Measurements from ENCODE around the gene ENTPD5. TPM values are rescaled to one million over a fixed set of nuclear protein-coding genes. Genes with fewer than 3 reads are reported as not detected.
A peak's percentile ranks its signal among the peaks of the same experiment; 100 is the strongest.

ENTPD5 gene, protein sequence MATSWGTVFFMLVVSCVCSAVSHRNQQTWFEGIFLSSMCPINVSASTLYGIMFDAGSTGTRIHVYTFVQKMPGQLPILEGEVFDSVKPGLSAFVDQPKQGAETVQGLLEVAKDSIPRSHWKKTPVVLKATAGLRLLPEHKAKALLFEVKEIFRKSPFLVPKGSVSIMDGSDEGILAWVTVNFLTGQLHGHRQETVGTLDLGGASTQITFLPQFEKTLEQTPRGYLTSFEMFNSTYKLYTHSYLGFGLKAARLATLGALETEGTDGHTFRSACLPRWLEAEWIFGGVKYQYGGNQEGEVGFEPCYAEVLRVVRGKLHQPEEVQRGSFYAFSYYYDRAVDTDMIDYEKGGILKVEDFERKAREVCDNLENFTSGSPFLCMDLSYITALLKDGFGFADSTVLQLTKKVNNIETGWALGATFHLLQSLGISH
- 1 to 10 TPM; 2.3 to 5.7 (median 5.0) TPM for polyA plus RNA-seq (ENCODE audit: low read depth in 6 of 6)

DNA sequence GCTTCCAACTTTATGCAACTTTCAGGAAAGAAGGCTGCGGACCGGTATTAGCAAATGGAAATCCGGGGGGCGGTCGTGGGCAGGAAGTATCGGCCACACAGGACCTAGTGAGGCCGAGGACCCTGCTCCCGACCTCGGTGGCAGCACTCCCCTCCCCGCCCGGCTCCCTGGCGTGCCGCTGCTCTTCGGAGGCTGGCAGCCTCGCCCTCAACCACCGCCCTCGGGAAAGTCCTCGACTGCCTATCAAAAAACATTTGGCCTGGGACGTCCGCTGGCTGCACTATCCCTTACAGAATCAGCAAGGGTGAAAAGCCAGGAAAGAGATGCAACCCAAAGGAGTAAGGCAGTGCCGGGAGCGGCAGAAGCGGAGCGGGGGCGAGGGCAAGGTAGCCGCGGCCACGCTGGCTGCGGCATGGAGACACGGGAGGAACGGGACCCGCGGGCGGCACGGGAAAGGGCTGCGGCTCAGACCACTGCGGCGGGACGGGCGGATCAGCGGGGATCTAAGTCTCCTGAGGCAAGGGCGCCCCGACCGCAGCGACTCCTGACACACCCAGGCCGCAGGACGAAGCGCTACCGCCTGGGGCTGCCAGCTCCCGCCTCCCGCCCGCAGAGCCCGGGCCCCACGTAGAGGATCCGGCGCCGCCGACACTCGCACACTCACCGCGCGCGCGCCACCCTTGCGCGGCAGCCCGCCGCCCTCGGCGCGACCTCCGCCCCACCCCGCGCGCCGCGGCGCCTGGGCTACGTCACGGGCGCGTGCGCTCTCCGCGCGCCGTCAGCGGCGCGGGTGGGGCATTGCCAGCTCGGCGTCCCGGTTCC is at the start of gene ENTPD5, which contains the start of gene BBOF1:
TSS of gene ENTPD5 (minus strand) at position 703 of the 822 bp plus-strand sequence. CDS start 31,186 bp downstream, outside the sequence.
TSS of gene BBOF1 (plus strand) at position 764 of the 822 bp plus-strand sequence. CDS start 130 bp downstream, outside the sequence.
- Mint-ChIP-seq H3K27me3 (no peaks in the 10 kb centered on the region), H3K36me3 (peaks cover 0 to under 1% of the 10 kb centered on the region in 2 donors), H3K4me3 (peak within 1 kb of the TSS; percentile 90 to 97 (median 94)), H3K9me3 (no peaks in the 10 kb centered on the region), H3K27ac (peak within 1 kb of the TSS; percentile 93 to 99 (median 98)), H3K4me1 (peaks cover 14 to 18% (median 14%) of the 10 kb centered on the region in 3 donors)
- ATAC-seq (ENCODE audit: low read depth in 2 of 2) (peak; percentile 94), DNase-seq (peak; percentile 89)

DNA sequence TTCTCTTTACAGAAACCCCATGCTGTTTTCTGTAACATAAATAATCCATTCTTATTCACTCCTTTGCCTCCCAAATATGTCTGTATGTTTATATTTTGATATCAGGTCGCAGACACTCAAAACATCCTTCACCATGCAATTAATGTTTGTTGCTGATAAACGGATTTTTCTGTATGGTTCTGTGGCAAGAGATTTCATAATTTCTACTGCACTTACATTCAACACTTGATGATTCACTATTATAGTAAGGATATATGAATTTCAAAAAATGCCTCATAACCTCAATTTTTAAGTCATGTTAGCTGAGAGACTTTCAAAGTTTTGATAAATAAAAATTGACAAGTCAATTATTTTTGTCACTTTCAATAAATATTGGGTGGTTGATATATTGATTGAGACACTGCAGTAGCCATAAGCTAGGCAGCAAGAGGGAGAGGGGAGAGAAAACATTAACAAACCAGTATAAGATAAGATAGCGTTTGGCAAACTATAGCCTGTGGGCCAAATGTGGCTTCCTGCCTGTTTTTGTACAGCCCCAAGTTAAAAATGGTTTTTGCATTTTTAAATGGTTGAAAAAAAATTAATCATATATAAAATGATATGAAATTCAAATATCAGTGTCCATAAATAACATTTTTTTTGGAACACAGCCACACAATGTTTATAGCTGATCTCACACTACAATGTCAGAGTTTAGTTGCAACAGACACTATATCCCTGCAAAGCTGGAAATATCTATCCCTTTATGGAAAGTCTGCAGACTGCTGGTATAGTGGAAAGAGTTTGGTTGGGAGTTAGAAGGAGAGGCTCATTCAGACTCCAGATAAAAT is 46.9 kb upstream of the ENTPD5 start:
- H3K4me1 Mint-ChIP-seq = no peaks in the 10 kb centered on the region
- no peak overlapping the region for H3K4me3 Mint-ChIP-seq
- DNase-seq (no peak), ATAC-seq (ENCODE audit: low read depth in 2 of 2) (no peak)
- no peaks in the 10 kb centered on the region for H3K27me3 Mint-ChIP-seq
- H3K27ac Mint-ChIP-seq = no peak overlapping the region
- H3K9me3 Mint-ChIP-seq = no peaks in the 10 kb centered on the region
- H3K36me3 Mint-ChIP-seq = peaks cover 2 to 22% of the 10 kb centered on the region in 2 donors

DNA sequence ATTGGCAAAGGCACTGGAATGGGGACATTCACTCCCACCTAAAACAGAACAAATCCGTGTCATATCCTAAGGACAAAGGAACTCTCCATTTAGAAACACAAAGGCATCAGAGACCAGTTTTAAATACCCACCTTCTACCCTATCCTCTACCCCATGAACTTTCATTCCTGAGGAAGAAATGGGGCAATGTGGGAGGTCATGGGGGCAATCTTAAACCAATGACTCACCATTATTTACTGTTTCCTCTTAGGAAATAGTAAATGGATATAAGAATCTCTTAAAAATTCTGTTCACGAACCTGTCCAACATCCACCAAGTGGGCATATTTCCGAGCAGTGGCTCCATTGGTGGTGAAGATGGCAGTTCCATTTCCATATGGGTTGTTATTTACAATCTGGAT is 45.8 kb upstream of the ENTPD5 start:
- ATAC-seq (ENCODE audit: low read depth in 2 of 2) = no peak
- Mint-ChIP-seq H3K9me3 (no peaks in the 10 kb centered on the region), H3K36me3 (peaks cover 8 to 30% of the 10 kb centered on the region in 2 donors), H3K4me3 (no peak overlapping the region), H3K27ac (no peak overlapping the region), H3K27me3 (no peaks in the 10 kb centered on the region), H3K4me1 (no peaks in the 10 kb centered on the region)
- no peak for DNase-seq

DNA sequence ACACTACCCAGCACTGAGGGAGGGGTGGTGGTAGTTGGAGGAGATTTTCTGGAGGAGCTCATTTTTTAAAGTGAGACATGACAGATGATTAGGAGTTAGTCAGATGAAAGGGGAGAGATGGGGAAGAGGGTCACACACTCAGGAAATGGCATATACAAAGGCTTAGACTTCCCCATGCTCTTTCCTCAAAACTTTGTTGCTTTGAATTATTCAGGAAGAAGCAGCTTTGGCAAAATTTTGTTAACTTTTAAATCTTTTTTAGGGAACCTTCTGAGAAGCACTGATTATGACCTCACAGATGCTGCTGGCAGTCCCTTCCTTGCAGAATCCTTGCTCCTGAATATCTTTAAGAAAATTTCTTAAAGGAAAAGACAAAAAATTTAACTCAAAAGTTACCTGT is 45.3 kb upstream of the ENTPD5 start:
- no peak for DNase-seq
- H3K4me3 Mint-ChIP-seq = no peak overlapping the region
- ATAC-seq (ENCODE audit: low read depth in 2 of 2) = no peak
- no peaks in the 10 kb centered on the region for H3K9me3 Mint-ChIP-seq
- H3K36me3 Mint-ChIP-seq = peaks cover 8 to 34% of the 10 kb centered on the region in 2 donors
- no peaks in the 10 kb centered on the region for H3K27me3 Mint-ChIP-seq
- no peaks in the 10 kb centered on the region for H3K4me1 Mint-ChIP-seq
- H3K27ac Mint-ChIP-seq = no peak overlapping the region

DNA sequence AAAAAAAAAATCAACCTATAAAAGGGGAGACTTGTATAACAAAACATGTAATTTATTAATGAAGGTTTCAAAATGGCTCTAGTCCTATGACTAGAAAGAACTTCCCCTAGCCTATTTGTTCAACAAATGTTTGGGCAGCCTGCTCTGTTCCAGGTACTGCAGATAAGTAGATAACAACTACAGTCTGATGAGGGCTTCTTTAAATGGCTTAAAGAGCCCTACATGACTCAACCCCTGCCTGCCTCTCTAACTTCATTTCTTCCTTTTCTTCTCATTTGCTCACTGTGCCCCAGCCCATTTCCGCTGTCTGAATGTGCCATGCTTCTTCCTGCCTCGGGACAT is 43.7 kb upstream of the ENTPD5 start:
- peak overlapping the region in 1 of 8 donors; percentile 35 for H3K4me3 Mint-ChIP-seq
- H3K4me1 Mint-ChIP-seq = no peaks in the 10 kb centered on the region
- H3K36me3 Mint-ChIP-seq = peaks cover 8 to 34% of the 10 kb centered on the region in 2 donors

DNA sequence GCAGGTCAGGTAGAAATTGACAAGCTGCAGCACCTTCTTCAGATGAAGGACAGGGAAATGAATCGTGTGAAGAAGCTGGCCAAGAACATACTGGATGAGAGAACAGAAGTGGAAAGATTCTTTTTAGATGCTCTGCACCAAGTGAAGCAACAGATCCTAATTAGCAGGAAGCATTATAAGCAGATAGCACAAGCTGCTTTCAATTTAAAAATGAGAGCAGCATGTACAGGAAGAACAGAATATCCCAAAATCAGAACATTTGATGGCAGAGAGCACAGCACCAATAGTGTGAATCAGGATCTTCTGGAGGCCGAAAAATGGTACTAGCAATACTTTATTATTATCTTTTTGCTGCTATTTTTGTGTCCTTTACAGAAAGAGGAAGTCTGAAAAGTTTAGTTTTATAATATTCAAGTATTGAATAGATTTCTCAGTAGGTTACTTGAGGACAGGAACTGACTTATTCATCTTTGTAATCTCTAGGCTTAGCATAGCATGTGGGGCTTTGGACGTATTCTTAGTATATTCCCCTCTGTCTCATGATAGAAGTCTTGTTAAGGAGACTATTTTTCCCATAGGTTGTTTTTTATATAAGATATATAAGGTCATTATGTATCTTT is 30.9 kb upstream of the ENTPD5 start:
- ATAC-seq (ENCODE audit: low read depth in 2 of 2) (peak; percentile 42 to 54), DNase-seq (no peak)
- Mint-ChIP-seq H3K27me3 (no peaks in the 10 kb centered on the region), H3K4me3 (peak overlapping the region in 1 of 8 donors; percentile 30), H3K27ac (peak overlapping the region in 1 of 6 donors; percentile 4), H3K36me3 (no peaks in the 10 kb centered on the region), H3K9me3 (no peaks in the 10 kb centered on the region), H3K4me1 (peaks cover 5 to 11% (median 10%) of the 10 kb centered on the region in 3 donors)

More for the DNA sequence above, 43.7 kb upstream of the ENTPD5 start:
- Mint-ChIP-seq H3K27ac (peak overlapping the region in 1 of 6 donors; percentile 28), H3K9me3 (no peaks in the 10 kb centered on the region), H3K27me3 (no peaks in the 10 kb centered on the region)
- no peak for DNase-seq
- no peak for ATAC-seq (ENCODE audit: low read depth in 2 of 2)

DNA sequence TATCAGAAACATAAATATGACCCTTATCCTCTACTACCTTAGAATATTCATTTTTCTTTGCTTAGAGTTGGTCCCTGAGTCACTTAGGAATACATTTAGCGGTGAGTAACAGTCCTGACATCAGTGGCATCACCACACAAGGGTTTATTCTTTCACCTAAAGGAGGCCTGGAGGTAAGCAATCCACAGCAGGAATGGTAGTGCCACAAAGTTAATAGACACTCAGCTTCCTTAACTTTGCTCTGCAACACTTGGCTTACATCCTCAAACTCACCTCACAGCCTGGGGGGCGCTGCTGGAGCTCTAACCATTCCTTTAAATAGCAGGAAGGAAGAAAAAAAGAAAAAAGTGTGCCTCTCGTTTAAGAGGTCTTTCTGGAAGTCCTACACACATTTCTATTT is 29.2 kb upstream of the ENTPD5 start:
- Mint-ChIP-seq H3K27ac (peak overlapping the region in 1 of 6 donors; percentile 11), H3K4me3 (peak overlapping the region in 1 of 8 donors; percentile 48), H3K4me1 (peaks cover 5 to 11% (median 10%) of the 10 kb centered on the region in 3 donors), H3K27me3 (no peaks in the 10 kb centered on the region), H3K36me3 (no peaks in the 10 kb centered on the region), H3K9me3 (no peaks in the 10 kb centered on the region)
- ATAC-seq (ENCODE audit: low read depth in 2 of 2) = no peak
- no peak for DNase-seq

DNA sequence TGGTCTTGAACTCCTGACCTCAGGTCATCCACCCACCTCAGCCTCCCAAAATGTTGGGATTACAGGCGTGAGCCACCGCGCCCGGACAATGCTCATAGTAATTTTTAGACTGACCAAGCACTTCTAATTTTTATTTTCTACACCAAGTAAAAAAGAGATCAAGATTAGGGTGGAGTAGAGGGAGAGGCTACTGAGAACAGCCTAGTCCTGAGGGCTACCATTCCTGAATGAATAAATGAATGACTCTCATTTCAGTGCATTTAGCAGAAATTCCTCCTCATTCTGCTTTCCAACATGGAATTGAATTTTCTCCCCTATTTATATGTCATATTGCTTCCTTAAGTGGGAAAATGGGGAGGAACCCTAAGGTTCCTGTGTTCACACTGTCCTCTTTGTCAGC is 26.4 kb upstream of the ENTPD5 start:
- H3K4me3 Mint-ChIP-seq = no peak overlapping the region
- H3K27ac Mint-ChIP-seq = no peak overlapping the region
- DNase-seq = no peak
- H3K9me3 Mint-ChIP-seq = no peaks in the 10 kb centered on the region
- no peak for ATAC-seq (ENCODE audit: low read depth in 2 of 2)
- H3K36me3 Mint-ChIP-seq = no peaks in the 10 kb centered on the region
- no peaks in the 10 kb centered on the region for H3K27me3 Mint-ChIP-seq
- peaks cover 5 to 11% (median 10%) of the 10 kb centered on the region in 3 donors for H3K4me1 Mint-ChIP-seq

DNA sequence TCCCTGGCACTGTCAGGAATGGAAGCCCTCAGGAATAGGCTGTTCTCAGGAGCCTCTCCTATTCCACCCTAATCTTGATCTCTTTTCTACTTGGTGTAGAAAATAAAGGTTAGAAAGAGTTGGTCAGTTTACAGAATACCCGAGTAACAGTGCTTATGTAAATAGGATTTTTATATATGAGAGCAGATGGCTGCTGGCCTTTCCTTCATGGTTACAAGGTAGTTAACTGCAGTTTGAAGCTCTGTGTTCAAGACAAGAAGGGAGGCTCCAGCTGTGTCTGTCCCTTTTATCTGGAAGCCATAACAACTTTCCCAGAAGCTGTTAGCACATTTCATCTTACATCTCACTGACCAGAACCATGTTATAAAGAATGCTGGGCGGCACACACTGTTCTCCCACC is 23.2 kb upstream of the ENTPD5 start:
- no peak overlapping the region for H3K4me3 Mint-ChIP-seq
- no peaks in the 10 kb centered on the region for H3K9me3 Mint-ChIP-seq
- no peak for DNase-seq
- H3K27me3 Mint-ChIP-seq = no peaks in the 10 kb centered on the region
- no peaks in the 10 kb centered on the region for H3K36me3 Mint-ChIP-seq
- no peak for ATAC-seq (ENCODE audit: low read depth in 2 of 2)
- H3K27ac Mint-ChIP-seq = peak overlapping the region in 1 of 6 donors; percentile 18
- peaks cover 0 to 6% (median 0%) of the 10 kb centered on the region in 3 donors for H3K4me1 Mint-ChIP-seq

DNA sequence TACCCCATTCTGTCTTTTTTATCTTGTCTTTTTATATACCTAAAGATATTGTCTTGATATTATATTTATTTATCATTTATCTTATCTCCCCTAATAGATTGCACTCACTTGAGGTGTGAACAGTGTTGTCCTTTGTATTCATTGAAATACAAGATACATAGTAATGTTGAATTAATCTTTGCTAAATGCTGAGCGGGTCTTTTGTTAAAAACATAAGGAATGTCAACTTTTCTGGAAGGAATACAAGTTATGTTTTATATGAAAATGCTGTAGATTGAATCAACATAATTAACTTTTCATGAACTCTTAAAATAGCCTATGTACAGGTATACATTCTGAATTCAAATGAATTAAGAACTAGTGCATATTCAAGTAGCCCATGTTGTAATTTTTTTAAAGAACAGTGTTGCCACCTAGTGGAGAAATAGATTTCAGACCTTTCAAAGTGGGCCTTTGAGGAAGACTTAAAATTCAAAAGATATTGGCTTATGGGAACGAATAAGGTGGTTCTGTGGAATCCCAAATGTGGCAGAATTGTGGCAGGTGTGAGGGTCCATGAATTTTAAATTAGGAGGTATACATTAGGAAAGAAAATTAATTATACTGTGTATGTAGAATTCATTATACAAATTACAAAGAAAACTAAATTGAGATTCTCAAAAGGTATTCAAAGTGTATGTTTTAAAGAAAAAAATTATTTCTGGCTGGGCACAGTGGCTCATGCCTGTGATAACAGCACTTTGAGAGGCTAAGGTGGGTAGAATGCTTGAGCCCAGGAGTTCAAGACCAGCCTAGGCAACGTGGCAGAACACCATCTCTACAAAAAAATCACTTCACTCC is 19.2 kb upstream of the ENTPD5 start:
- ATAC-seq (ENCODE audit: low read depth in 2 of 2) = peak; percentile 40 to 50
- Mint-ChIP-seq H3K27ac (no peak overlapping the region), H3K27me3 (no peaks in the 10 kb centered on the region)

DNA sequence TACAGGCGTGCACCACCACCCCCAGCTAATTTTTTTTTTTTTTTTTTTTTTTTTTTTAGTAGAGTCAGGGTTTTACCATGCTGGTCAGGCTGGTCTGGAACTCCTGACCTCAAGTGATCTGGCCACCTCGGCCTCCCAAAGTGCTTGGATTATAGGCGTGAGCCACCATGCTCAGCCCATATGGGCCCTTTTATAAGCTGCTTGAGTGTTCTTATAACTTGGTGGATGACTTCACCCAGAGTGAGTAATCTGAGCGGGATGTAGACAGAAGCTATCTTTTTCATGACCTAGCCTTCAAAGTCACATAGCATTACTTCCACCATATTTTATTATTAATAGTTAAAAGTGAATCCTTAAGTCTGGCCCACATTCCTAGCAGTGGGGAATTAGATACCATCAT is 16.5 kb upstream of the ENTPD5 start:
- H3K4me1 Mint-ChIP-seq = peaks cover 2 to 11% (median 7%) of the 10 kb centered on the region in 3 donors
- H3K27me3 Mint-ChIP-seq = no peaks in the 10 kb centered on the region
- peaks cover 0 to 2% (median 0%) of the 10 kb centered on the region in 7 donors for H3K9me3 Mint-ChIP-seq
- no peak overlapping the region for H3K4me3 Mint-ChIP-seq
- no peak overlapping the region for H3K27ac Mint-ChIP-seq
- H3K36me3 Mint-ChIP-seq = no peaks in the 10 kb centered on the region
- no peak for DNase-seq
- no peak for ATAC-seq (ENCODE audit: low read depth in 2 of 2)

More for the DNA sequence above, 19.2 kb upstream of the ENTPD5 start:
- peaks cover 0 to 6% (median 0%) of the 10 kb centered on the region in 3 donors for H3K4me1 Mint-ChIP-seq
- no peak overlapping the region for H3K4me3 Mint-ChIP-seq
- peak; percentile 38 for DNase-seq
- no peaks in the 10 kb centered on the region for H3K36me3 Mint-ChIP-seq
- H3K9me3 Mint-ChIP-seq = no peaks in the 10 kb centered on the region

DNA sequence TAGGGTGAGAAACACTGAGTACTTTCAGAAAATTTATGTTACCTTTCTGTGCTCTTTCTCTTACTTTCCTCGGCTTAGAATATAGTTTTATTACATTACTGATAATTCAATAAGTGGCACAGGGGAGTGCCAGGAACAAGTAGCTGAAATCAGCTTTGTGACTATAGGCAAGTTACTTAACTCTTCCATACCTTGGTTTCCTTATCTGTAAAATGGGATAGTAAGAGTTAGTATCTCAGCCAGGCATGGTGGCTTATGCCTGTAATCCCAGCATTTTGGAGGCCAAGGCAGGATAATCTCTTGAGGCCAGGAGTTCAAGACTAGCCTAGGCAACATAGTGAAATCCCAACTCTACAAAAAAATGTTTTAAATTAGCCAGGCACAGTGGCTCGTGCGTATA is 15.5 kb upstream of the ENTPD5 start:
- DNase-seq (no peak), ATAC-seq (ENCODE audit: low read depth in 2 of 2) (no peak)
- peak overlapping the region in 1 of 6 donors; percentile 11 for H3K27ac Mint-ChIP-seq
- no peaks in the 10 kb centered on the region for H3K27me3 Mint-ChIP-seq
- no peaks in the 10 kb centered on the region for H3K36me3 Mint-ChIP-seq
- H3K4me3 Mint-ChIP-seq = no peak overlapping the region
- H3K4me1 Mint-ChIP-seq = peaks cover 2 to 11% (median 7%) of the 10 kb centered on the region in 3 donors
- peaks cover 0 to 2% (median 0%) of the 10 kb centered on the region in 7 donors for H3K9me3 Mint-ChIP-seq
